Endothelial cell of umbilical vein (primary cell): ENCODE results near the gene HSD17B14. TPM values are rescaled to one million over a fixed set of nuclear protein-coding genes. Genes with fewer than 3 reads are reported as not detected.

Experiments used
- BruUV-seq: library from RNA; stranded (reverse); fragments of 400-500 nt; replicated peaks from 2 replicates; lab custom pipeline; 2021; lab: Mats Ljungman, UMichigan
- CTCF ChIA-PET: fragments of 300-600, 350-600 bp; sonication (Branson Sonifier 250); formaldehyde crosslinking; loops from one replicate; lab custom pipeline; 2021; ENCODE audit warnings: antibody characterized with exemption, inconsistent platforms; lab: Charles Lee
- POLR2A ChIA-PET: fragments of 300-600, 350-600 bp; sonication (Branson Sonifier 250); formaldehyde crosslinking; loops from one replicate; lab custom pipeline; 2021; ENCODE audit warnings: antibody characterized with exemption, inconsistent platforms; lab: Charles Lee
- DNase-seq: peaks from one replicate; pipeline ENCODE4 v3.0.0-alpha.2; 2011; ENCODE audit warnings: low read depth, low spot score
- FAIRE-seq: peaks from 2 replicates; lab custom pipeline; 2011; peaks lifted over from hg19 to GRCh38; lab: Jason Lieb, UNC
- H2AFZ ChIP-seq: 2 replicates; pipeline ENCODE4 v1.6.0; 2012; ENCODE audit warnings: low read depth, low read length, control low read depth, inconsistent platforms
- H3K27ac ChIP-seq: 2 replicates; pipeline ENCODE4 v1.5.1; 2011; ENCODE audit warnings: low read depth, mild to moderate bottlenecking, control low read depth, low read length, moderate library complexity; ENCODE audit not compliant: insufficient read depth
- H3K27me3 ChIP-seq, 2 experiments: 2 replicates each; pipeline versions ENCODE4 v1.6.0 to v1.6.1; 2011; ENCODE audit warnings: low read length in 2 of 2, mixed read lengths in 1 of 2; ENCODE audit not compliant: control insufficient read depth in 2 of 2, insufficient read depth in 2 of 2
- H3K36me3 ChIP-seq, 2 experiments: 2 replicates in 1 of 2; 3 replicates in 1 of 2; pipeline ENCODE4 v1.5.1; 2011; ENCODE audit warnings: low read length in 2 of 2, mild to moderate bottlenecking in 1 of 2, moderate library complexity in 1 of 2; ENCODE audit not compliant: control insufficient read depth in 2 of 2, insufficient read depth in 2 of 2; ENCODE audit errors: extremely low read depth in 1 of 2
- H3K4me1 ChIP-seq: 3 replicates; pipeline ENCODE4 v1.5.1; 2011; ENCODE audit warnings: mild to moderate bottlenecking, low read length; ENCODE audit not compliant: control insufficient read depth, insufficient read depth; ENCODE audit errors: extremely low read depth
- H3K4me2 ChIP-seq: 2 replicates; pipeline ENCODE4 v1.6.1; 2011; ENCODE audit warnings: low read length, control low read depth, mixed read lengths; ENCODE audit not compliant: insufficient read depth
- H3K4me3 ChIP-seq, 3 experiments: fragments of 200-600 bp in 1 of 3; sonication (generic), shearing (Covaris generic) in 1 of 3; replicated peaks in 1 of 3; 2 replicates each; pipeline ENCODE4 v1.5.1; 2011 to 2016; ENCODE audit warnings: control low read depth in 3 of 3, low read length in 3 of 3, mild to moderate bottlenecking in 2 of 3, inconsistent platforms in 1 of 3, low read depth in 1 of 3, moderate library complexity in 1 of 3; ENCODE audit not compliant: insufficient read depth in 1 of 3
- H3K79me2 ChIP-seq: 2 replicates; pipeline ENCODE4 v1.6.0; 2012; ENCODE audit warnings: low read length, inconsistent platforms; ENCODE audit not compliant: control insufficient read depth, insufficient read depth
- H3K9ac ChIP-seq: replicated peaks from 2 replicates; pipeline ENCODE3; 2011; ENCODE audit warnings: low read length, control low read depth; ENCODE audit not compliant: insufficient read depth; ENCODE audit errors: extremely low read depth
- H3K9me1 ChIP-seq: replicated peaks from 3 replicates; pipeline ENCODE4 v1.6.0; 2011; ENCODE audit warnings: mild to moderate bottlenecking, low read length; ENCODE audit not compliant: control insufficient read depth, insufficient read depth; ENCODE audit errors: extremely low read depth
- H3K9me3 ChIP-seq: replicated peaks from 2 replicates; pipeline ENCODE4 v1.5.1; 2012; ENCODE audit warnings: low read length, inconsistent platforms; ENCODE audit not compliant: control insufficient read depth, insufficient read depth
- H4K20me1 ChIP-seq: replicated peaks from 2 replicates; pipeline ENCODE3; 2011; ENCODE audit warnings: mild to moderate bottlenecking, low read length; ENCODE audit not compliant: control insufficient read depth, insufficient read depth; ENCODE audit errors: extremely low read depth
- GATA2 ChIP-seq: IDR thresholded peaks from 2 replicates; pipeline ENCODE4 v1.7.0; 2011; ENCODE audit warnings: low read depth, mild to moderate bottlenecking, moderate library complexity, mixed read lengths, low read length; ENCODE audit not compliant: insufficient read length, insufficient read depth
- POLR2A ChIP-seq: IDR thresholded peaks from 2 replicates; pipeline ENCODE4 v1.6.1; 2012; ENCODE audit warnings: low read depth, mild to moderate bottlenecking, control low read depth, low read length
- POLR2AphosphoS5 ChIP-seq: IDR thresholded peaks from 2 replicates; pipeline ENCODE4 v1.6.1; 2012; ENCODE audit warnings: low read depth, mild to moderate bottlenecking, control low read depth, low read length, moderate library complexity; ENCODE audit not compliant: insufficient read depth
- dilution Hi-C: fragments of 300-500 bp; cut with MboI; formaldehyde crosslinking; loops from one replicate; pipeline ENCODE4 v1.15.0; 2019; ENCODE audit warnings: low sequenced_read_pairs; ENCODE audit not compliant: extremely low pct_ligation_motif_present
- intact Hi-C: fragments of 100-400 bp; cut with micrococcal nuclease; formaldehyde crosslinking; loops from one replicate; pipeline ENCODE4 v1.10.0; 2022
- polyA plus RNA-seq, 4 experiments: library from polyadenylated mRNA; depleted of rRNA in 3 of 4; stranded (reverse) in 3 of 4; unstranded in 1 of 4; fragments of >200 nt; gene quantifications; 2 replicates each; pipeline versions ENCODE4 v1.2.1 to v1.2.3, GENCODE V29; 2011 to 2012; ENCODE audit warnings: missing spikeins in 1 of 4
- total RNA-seq: library from RNA; stranded (reverse); gene quantifications from 2 replicates; pipeline ENCODE4 v1.2.3, GENCODE V29; 2021
- TF ChIP-seq, protein P1 (sequence below), 2 donors: IDR thresholded peaks; 1 replicate in 1 of 2; 2 replicates in 1 of 2; pipeline ENCODE4 v1.5.1; 2011; ENCODE audit warnings: low read length in 2 of 2, mild to moderate bottlenecking in 2 of 2, moderate library complexity in 2 of 2, control low read depth in 1 of 2, inconsistent platforms in 1 of 2, low read depth in 1 of 2; ENCODE audit not compliant: insufficient read depth in 1 of 2; ENCODE audit errors: extremely low read depth in 1 of 2

HSD17B14 gene
- total and polyA plus RNA-seq, 2 donors (not counting 3 experiments of a cell fraction or from before 2014, with no cell fraction given): 20.9 to 46.3 TPM

- intact Hi-C loops: no loop called here
- H3K9me1 ChIP-seq: no peaks in the 10 kb centered on the region
- H3K27ac ChIP-seq: no peak within 1 kb of the TSS
- peaks cover 10% of the 10 kb centered on the region for H3K79me2 ChIP-seq
- H3K4me2 ChIP-seq: peak within 1 kb of the TSS; percentile 37
- H2AFZ ChIP-seq: peak within 1 kb of the TSS; percentile 73
- FAIRE-seq (peak; percentile 71), DNase-seq (peak; percentile 37)
- H3K36me3 ChIP-seq: peaks cover 1 to 2% of the 10 kb centered on the region in 2 experiments
- no TSS peak for BruUV-seq
- ChIA-PET POLR2A (no interaction called here), CTCF (interaction anchor here (2.1 to 2.6 kb wide), 3 partner anchors 26 to 102 kb away, joined by 7 to 12 read pairs (median 9); no protein-coding TSS in a partner anchor)
- H4K20me1 ChIP-seq: no peaks in the 10 kb centered on the region
- TF ChIP-seq POLR2A: peak; percentile 24
- TF ChIP-seq GATA2: no peak
- peak within 1 kb of the TSS in 2 of 3 experiments; percentile 23 for H3K4me3 ChIP-seq
- no peak within 1 kb of the TSS for H3K9ac ChIP-seq
- dilution Hi-C loops: no loop called here
- peaks cover 12% of the 10 kb centered on the region for H3K4me1 ChIP-seq
- H3K9me3 ChIP-seq: no peaks in the 10 kb centered on the region
- H3K27me3 ChIP-seq: no peaks in the 10 kb centered on the region
Observed at GRCh38 chr19:48868114-48868886, 32.0 kb upstream of the HSD17B14 start, which contains the start of gene PLEKHA4. PLEKHA4 (minus strand) TSS chr19:48868617; CDS start chr19:48867620, 997 bp downstream.

DNA sequence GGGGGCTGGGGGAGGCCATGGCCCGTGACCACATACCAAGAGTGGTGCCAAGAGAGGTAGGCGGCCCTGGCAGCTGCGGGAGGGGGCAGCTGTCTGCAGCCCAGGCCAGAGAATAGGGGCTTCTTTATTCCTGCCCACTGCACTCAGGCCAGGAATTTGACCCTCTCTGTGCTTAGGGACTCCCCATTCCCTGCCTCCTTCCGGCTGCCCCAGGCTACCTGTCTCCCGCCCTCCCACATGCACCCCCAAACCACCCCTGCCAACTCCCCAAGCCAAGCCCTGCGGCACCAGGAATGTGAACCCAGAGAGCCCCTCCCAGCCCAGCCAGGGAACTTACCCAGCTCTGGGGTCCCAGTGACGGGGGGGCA is 31.4 kb upstream of the HSD17B14 start:
- CTCF ChIA-PET: interaction anchor here (2.1 to 2.6 kb wide), 2 partner anchors 25 to 72 kb away, joined by 7 to 9 read pairs; no protein-coding TSS in a partner anchor
- no peaks in the 10 kb centered on the region for H4K20me1 ChIP-seq
- H3K36me3 ChIP-seq: no peaks in the 10 kb centered on the region
- H3K4me1 ChIP-seq: peaks cover 9% of the 10 kb centered on the region
- peak overlapping the region; percentile 37 for H3K4me2 ChIP-seq
- H3K27me3 ChIP-seq: no peaks in the 10 kb centered on the region
- H3K4me3 ChIP-seq: peak overlapping the region in 1 of 3 experiments; percentile 23
- POLR2A ChIA-PET: no interaction called here
- no peak overlapping the region for H3K27ac ChIP-seq
- BruUV-seq: no TSS peak
- dilution Hi-C loops: no loop called here
- peaks cover 4% of the 10 kb centered on the region for H3K79me2 ChIP-seq
- FAIRE-seq (no peak), DNase-seq (no peak)
- TF ChIP-seq, protein P1, sequence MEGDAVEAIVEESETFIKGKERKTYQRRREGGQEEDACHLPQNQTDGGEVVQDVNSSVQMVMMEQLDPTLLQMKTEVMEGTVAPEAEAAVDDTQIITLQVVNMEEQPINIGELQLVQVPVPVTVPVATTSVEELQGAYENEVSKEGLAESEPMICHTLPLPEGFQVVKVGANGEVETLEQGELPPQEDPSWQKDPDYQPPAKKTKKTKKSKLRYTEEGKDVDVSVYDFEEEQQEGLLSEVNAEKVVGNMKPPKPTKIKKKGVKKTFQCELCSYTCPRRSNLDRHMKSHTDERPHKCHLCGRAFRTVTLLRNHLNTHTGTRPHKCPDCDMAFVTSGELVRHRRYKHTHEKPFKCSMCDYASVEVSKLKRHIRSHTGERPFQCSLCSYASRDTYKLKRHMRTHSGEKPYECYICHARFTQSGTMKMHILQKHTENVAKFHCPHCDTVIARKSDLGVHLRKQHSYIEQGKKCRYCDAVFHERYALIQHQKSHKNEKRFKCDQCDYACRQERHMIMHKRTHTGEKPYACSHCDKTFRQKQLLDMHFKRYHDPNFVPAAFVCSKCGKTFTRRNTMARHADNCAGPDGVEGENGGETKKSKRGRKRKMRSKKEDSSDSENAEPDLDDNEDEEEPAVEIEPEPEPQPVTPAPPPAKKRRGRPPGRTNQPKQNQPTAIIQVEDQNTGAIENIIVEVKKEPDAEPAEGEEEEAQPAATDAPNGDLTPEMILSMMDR (IDR thresholded peaks at IDR 0.05; ENCODE audit: extremely low read depth in 1 of 2, insufficient read depth in 1 of 2, low read depth in 1 of 2, low read length in 2 of 2): no peak
- no peak for TF ChIP-seq POLR2AphosphoS5
- no peaks in the 10 kb centered on the region for H3K9me3 ChIP-seq
- no peaks in the 10 kb centered on the region for H3K9me1 ChIP-seq
- H2AFZ ChIP-seq: peak overlapping the region; percentile 73
- H3K9ac ChIP-seq: no peak overlapping the region
- intact Hi-C loops: no loop called here
